ENCODE data around the gene SRSF5. TPM values are rescaled to one million over a fixed set of nuclear protein-coding genes. Genes with fewer than 3 reads are reported as not detected.
A peak's percentile ranks its signal among the peaks of the same experiment; 100 is the strongest.

Gene SRSF5
- polyA plus RNA-seq, 3 donors, result 410 to 554 (median 502) TPM

DNA sequence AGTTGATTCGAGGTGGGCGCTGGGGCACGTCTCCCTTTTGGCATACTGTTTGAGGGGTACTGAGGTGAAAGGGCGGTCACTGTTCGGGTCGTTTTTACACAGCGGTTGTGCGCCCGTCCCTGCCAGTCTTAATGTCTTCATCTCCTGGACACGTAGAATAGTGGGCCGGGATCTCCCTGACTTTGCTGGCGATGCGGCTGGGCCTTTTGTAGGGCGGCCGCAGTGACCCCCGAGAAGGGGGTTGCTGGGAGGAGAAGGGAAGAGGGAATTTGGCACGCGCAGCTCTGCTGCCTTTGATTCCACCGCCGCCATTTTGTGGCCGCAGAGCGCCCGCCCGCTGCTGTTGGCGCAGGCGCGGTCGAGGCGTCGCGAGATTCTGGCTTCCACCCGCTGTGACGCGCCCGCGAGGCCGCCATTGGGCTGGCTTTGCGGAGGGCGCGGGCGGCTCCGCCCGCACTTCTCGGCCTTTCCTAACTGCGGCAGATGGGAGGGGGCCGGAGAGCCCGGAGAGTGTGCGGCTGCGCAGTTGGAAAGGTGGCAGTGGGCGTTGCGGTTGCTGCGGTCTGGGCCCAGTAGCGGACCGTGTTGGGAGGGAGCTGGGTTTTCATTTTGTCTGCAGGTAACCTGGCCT is 542 bp downstream of the SRSF5 start:
- H3K9me3 Mint-ChIP-seq, result peaks cover 3 to 30% (median 17%) of the 10 kb centered on the region in 7 donors
- Histone ChIP-seq H3K36me3 (replicated peaks in 1 of 2; ENCODE audit: control insufficient read depth in 1 of 2, insufficient read depth in 2 of 2, low read length in 2 of 2) (peaks cover 45 to 47% of the 10 kb centered on the region in 2 donors), H3K79me2 (ENCODE audit: insufficient read depth, low read length) (peaks cover 57% of the 10 kb centered on the region), H3K4me2 (replicated peaks; ENCODE audit: extremely low read depth, low read length, poor library complexity, severe bottlenecking) (peak overlapping the region; percentile 85), H3K4me1 (ENCODE audit: control insufficient read depth in 1 of 2, insufficient read depth in 2 of 2, low read length in 2 of 2) (peaks cover 18 to 28% of the 10 kb centered on the region in 2 donors), H4K20me1 (ENCODE audit: insufficient read depth, low read length) (peaks cover 49% of the 10 kb centered on the region), H3K27ac (ENCODE audit: low read depth in 1 of 2, low read length in 2 of 2) (peak overlapping the region; percentile 98 to 100), H3K4me3 (replicated peaks in 1 of 3; ENCODE audit: low read depth in 2 of 3, low read length in 3 of 3) (peak overlapping the region; percentile 62 to 100 (median 83)), H3K27me3 (ENCODE audit: control insufficient read depth in 2 of 2, insufficient read depth in 2 of 2, low read length in 2 of 2) (no peaks in the 10 kb centered on the region), H2AFZ (ENCODE audit: insufficient read depth, low read depth, low read length, poor library complexity, severe bottlenecking) (no peak overlapping the region), H3K9ac (ENCODE audit: insufficient read depth, low read length, poor library complexity, severe bottlenecking) (peak overlapping the region; percentile 99), H3K9me3 (replicated peaks in 1 of 2; ENCODE audit: control insufficient read depth in 1 of 2, insufficient read depth in 1 of 2, low read length in 2 of 2) (peaks cover 0 to 10% of the 10 kb centered on the region in 2 donors)
- under 1% methylated on average over 51 of the region's 54 CpGs for WGBS (ENCODE audit: insufficient coverage)
- DNase-seq, result peak; percentile 87 to 92 (median 90)
- peak overlapping the region; percentile 97 to 98 for H3K4me3 Mint-ChIP-seq
- H3K36me3 Mint-ChIP-seq, result peaks cover 46 to 49% of the 10 kb centered on the region in 2 donors
- intact Hi-C loops (cut with micrococcal nuclease), result loop anchor here (5.0 kb wide), 2 partner anchors 40 to 370 kb away; partner anchors contain the start of genes ERH (in 1 of the 2) and SLC39A9 (in 1 of the 2)
- H3K27ac Mint-ChIP-seq, result peak overlapping the region; percentile 99 to 100 (median 100)
- peaks cover 35% of the 10 kb centered on the region for H3K4me1 Mint-ChIP-seq
- H3K27me3 Mint-ChIP-seq (ENCODE audit: low read depth in 3 of 3), result no peaks in the 10 kb centered on the region
- TF ChIP-seq, protein P1, sequence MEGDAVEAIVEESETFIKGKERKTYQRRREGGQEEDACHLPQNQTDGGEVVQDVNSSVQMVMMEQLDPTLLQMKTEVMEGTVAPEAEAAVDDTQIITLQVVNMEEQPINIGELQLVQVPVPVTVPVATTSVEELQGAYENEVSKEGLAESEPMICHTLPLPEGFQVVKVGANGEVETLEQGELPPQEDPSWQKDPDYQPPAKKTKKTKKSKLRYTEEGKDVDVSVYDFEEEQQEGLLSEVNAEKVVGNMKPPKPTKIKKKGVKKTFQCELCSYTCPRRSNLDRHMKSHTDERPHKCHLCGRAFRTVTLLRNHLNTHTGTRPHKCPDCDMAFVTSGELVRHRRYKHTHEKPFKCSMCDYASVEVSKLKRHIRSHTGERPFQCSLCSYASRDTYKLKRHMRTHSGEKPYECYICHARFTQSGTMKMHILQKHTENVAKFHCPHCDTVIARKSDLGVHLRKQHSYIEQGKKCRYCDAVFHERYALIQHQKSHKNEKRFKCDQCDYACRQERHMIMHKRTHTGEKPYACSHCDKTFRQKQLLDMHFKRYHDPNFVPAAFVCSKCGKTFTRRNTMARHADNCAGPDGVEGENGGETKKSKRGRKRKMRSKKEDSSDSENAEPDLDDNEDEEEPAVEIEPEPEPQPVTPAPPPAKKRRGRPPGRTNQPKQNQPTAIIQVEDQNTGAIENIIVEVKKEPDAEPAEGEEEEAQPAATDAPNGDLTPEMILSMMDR (IDR thresholded peaks at IDR 0.05), result no peak

DNA sequence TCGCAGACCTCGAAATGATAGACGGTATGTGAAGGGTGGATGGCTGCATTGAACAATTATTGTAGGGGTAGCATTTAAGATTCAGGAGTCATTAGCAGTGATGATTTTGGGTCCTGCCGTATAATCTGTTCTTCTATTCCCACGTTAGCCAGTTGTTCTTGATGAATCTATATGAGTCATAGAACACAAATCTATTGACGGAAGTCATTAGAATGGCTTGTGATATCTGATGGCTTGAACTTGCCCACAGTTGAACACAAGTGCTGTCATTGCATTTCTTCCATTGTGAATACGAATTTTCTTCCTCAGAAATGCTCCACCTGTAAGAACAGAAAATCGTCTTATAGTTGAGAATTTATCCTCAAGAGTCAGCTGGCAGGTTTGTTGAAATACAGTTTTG is 1.9 kb downstream of the SRSF5 start:
- H3K9ac ChIP-seq (ENCODE audit: insufficient read depth, low read length, poor library complexity, severe bottlenecking), result no peak overlapping the region

More for the DNA sequence above, 1.9 kb downstream of the SRSF5 start:
- DNase-seq, result no peak
- Histone ChIP-seq H3K4me3 (replicated peaks in 1 of 3; ENCODE audit: low read depth in 2 of 3, low read length in 3 of 3) (peak overlapping the region in 2 of 3 experiments; percentile 62 to 83), H3K79me2 (ENCODE audit: insufficient read depth, low read length) (peaks cover 71% of the 10 kb centered on the region), H3K36me3 (replicated peaks in 1 of 2; ENCODE audit: control insufficient read depth in 1 of 2, insufficient read depth in 2 of 2, low read length in 2 of 2) (peaks cover 57 to 61% of the 10 kb centered on the region in 2 donors), H3K27me3 (ENCODE audit: control insufficient read depth in 2 of 2, insufficient read depth in 2 of 2, low read length in 2 of 2) (no peaks in the 10 kb centered on the region), H4K20me1 (ENCODE audit: insufficient read depth, low read length) (peaks cover 63% of the 10 kb centered on the region), H3K4me1 (ENCODE audit: control insufficient read depth in 1 of 2, insufficient read depth in 2 of 2, low read length in 2 of 2) (peaks cover 18 to 28% of the 10 kb centered on the region in 2 donors), H3K4me2 (replicated peaks; ENCODE audit: extremely low read depth, low read length, poor library complexity, severe bottlenecking) (peak overlapping the region; percentile 85), H3K9me3 (replicated peaks in 1 of 2; ENCODE audit: control insufficient read depth in 1 of 2, insufficient read depth in 1 of 2, low read length in 2 of 2) (peaks cover 0 to 9% of the 10 kb centered on the region in 2 donors), H3K27ac (ENCODE audit: low read depth in 1 of 2, low read length in 2 of 2) (no peak overlapping the region), H2AFZ (ENCODE audit: insufficient read depth, low read depth, low read length, poor library complexity, severe bottlenecking) (no peak overlapping the region)
- Mint-ChIP-seq H3K36me3 (peaks cover 58 to 61% of the 10 kb centered on the region in 2 donors), H3K27ac (peak overlapping the region in 6 of 7 donors; percentile 23 to 100 (median 100)), H3K27me3 (ENCODE audit: low read depth in 3 of 3) (no peaks in the 10 kb centered on the region), H3K9me3 (peaks cover 3 to 25% (median 12%) of the 10 kb centered on the region in 7 donors), H3K4me3 (peak overlapping the region; percentile 97 to 98), H3K4me1 (peaks cover 35% of the 10 kb centered on the region)
- 93% methylated on average over 3 of the region's 8 CpGs for WGBS (ENCODE audit: insufficient coverage)
- TF ChIP-seq, protein P1 (IDR thresholded peaks at IDR 0.05), result no peak
- intact Hi-C loops (cut with micrococcal nuclease), result loop anchor here (5.0 kb wide), 2 partner anchors 42 to 372 kb away; partner anchors contain the start of genes ERH (in 1 of the 2) and SLC39A9 (in 1 of the 2)

All from CD14-positive monocyte (primary cell).